Loucy (cell line): ENCODE results near the gene PTGES3L.
"Not testable (repeated sequence)": the region's sequence is repeated elsewhere in the genome, so short reads cannot be mapped to it uniquely, and the experiment has no call there.

ENCODE experiments used
- H2AFZ ChIP-seq: fragments of 200-600 bp; sonication (generic); 2 replicates; pipeline ENCODE4 v1.6.0; 2016; ENCODE audit warnings: antibody characterized with exemption, mild to moderate bottlenecking, low read length, moderate library complexity
- H3F3A ChIP-seq: fragments of 200-600 bp; 2 replicates; pipeline ENCODE4 v1.6.0; 2016; ENCODE audit warnings: antibody characterized with exemption, low read depth, mild to moderate bottlenecking
- H3K27me3 ChIP-seq: fragments of 200-600 bp; sonication (generic); 2 replicates; pipeline ENCODE4 v1.6.1; 2014; ENCODE audit warnings: low read length, mild to moderate bottlenecking; ENCODE audit not compliant: insufficient read depth, poor library complexity, severe bottlenecking
- H3K36me3 ChIP-seq: fragments of 200-600 bp; sonication (generic); 2 replicates; pipeline ENCODE4 v1.6.1; 2016; ENCODE audit warnings: low read length; ENCODE audit not compliant: insufficient read depth
- H3K4me1 ChIP-seq: fragments of 200-600 bp; sonication (generic); 2 replicates; pipeline ENCODE4 v1.5.1; 2014; ENCODE audit warnings: low read length, mild to moderate bottlenecking; ENCODE audit not compliant: insufficient read depth, poor library complexity, severe bottlenecking
- H3K4me2 ChIP-seq: fragments of 200-600 bp; sonication (generic); 2 replicates; pipeline ENCODE4 v1.6.0; 2014; ENCODE audit warnings: antibody characterized with exemption, low read length, low read depth, mild to moderate bottlenecking; ENCODE audit not compliant: poor library complexity, severe bottlenecking
- H3K4me3 ChIP-seq: fragments of 200-600 bp; sonication (generic); 2 replicates; pipeline ENCODE4 v1.5.1; 2014; ENCODE audit warnings: low read length, mild to moderate bottlenecking, mixed read lengths; ENCODE audit not compliant: poor library complexity, severe bottlenecking
- H3K79me2 ChIP-seq: fragments of 200-600 bp; sonication (generic); 2 replicates; pipeline ENCODE4 v1.6.1; 2014; ENCODE audit warnings: low read length; ENCODE audit not compliant: insufficient read depth
- H3K9ac ChIP-seq: fragments of 200-600 bp; sonication (generic); 2 replicates; pipeline ENCODE4 v1.6.0; 2014; ENCODE audit warnings: mild to moderate bottlenecking, low read depth, low read length, moderate library complexity; ENCODE audit not compliant: poor library complexity, severe bottlenecking
- H3K9me2 ChIP-seq: fragments of 200-600 bp; sonication (generic); replicated peaks from 2 replicates; pipeline ENCODE4 v1.6.1; 2016; ENCODE audit warnings: low read depth, low read length, mixed read lengths
- H3K9me3 ChIP-seq: fragments of 200-600 bp; sonication (generic); 2 replicates; pipeline ENCODE4 v1.6.1; 2014; ENCODE audit warnings: mild to moderate bottlenecking, antibody characterized with exemption, low read length, low read depth; ENCODE audit not compliant: insufficient read depth
- H4K20me1 ChIP-seq: fragments of 200-600 bp; sonication (generic); 2 replicates; pipeline ENCODE4 v1.6.0; 2014; ENCODE audit warnings: antibody characterized with exemption, low read length, mild to moderate bottlenecking; ENCODE audit not compliant: insufficient read depth, poor library complexity, severe bottlenecking
- CTCF ChIP-seq: fragments of 200-600 bp; sonication (generic); conservative IDR thresholded peaks from 2 replicates; pipeline ENCODE4 v1.5.1; 2014; ENCODE audit warnings: mild to moderate bottlenecking, antibody characterized with exemption, low read length
- EZH2phosphoT487 ChIP-seq: fragments of 200-600 bp; IDR thresholded peaks from 2 replicates; pipeline ENCODE4 v1.6.1; 2018; ENCODE audit warnings: antibody characterized with exemption, mild to moderate bottlenecking, moderate library complexity, borderline replicate concordance

PTGES3L gene

DNA sequence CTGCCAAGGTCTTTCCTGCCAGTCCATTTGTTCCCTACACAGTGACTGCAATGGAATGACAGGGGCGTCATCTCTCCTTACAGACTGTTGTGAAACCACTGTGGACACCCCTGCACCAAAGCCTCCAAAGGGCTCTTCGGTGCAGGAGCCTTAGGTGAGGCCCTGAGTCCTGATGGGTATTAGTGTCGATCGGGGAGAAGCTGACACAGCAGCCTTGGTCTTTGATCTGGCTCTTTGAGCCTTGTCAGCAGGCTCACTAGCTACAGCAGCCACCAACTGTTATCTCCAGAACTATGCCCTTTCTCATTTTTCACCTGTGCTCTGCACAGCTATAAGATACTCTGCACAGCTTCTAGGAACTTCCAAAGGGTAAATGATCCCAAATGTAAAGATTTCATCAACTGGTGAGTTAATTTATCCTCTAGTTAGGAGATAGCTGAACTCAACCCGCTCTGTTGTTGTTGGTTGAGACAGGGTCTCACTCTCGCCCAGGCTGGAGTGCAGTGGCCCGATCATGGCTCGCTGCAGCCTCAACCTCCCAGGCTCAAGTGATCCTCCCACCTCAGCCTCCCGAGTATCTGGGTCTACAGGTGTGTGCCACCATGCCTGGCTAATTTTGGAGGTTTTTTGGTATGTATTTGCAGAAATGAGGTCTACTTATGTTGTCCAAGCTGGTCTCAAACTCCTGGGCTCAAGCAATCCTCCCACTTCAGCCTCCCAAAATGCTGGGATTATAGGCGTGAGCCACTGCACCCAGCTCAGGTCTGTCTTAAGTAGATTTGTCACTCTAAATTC is 59.6 kb downstream of the PTGES3L start:
- Histone ChIP-seq H3K36me3 (no peaks in the 10 kb centered on the region), H3K4me3 (no peak overlapping the region), H3K9ac (no peak overlapping the region), H3F3A (no peaks in the 10 kb centered on the region), H2AFZ (peak overlapping the region; percentile 59; the same call in 1 of the 2 replicates), H3K4me2 (no peak overlapping the region), H3K4me1 (no peaks in the 10 kb centered on the region), H3K9me2 (no peaks in the 10 kb centered on the region), H3K27me3 (no peaks in the 10 kb centered on the region), H4K20me1 (no peaks in the 10 kb centered on the region), H3K79me2 (no peaks in the 10 kb centered on the region), H3K9me3 (no peaks in the 10 kb centered on the region)
- no peak for TF ChIP-seq CTCF
- TF ChIP-seq EZH2phosphoT487 = no peak

DNA sequence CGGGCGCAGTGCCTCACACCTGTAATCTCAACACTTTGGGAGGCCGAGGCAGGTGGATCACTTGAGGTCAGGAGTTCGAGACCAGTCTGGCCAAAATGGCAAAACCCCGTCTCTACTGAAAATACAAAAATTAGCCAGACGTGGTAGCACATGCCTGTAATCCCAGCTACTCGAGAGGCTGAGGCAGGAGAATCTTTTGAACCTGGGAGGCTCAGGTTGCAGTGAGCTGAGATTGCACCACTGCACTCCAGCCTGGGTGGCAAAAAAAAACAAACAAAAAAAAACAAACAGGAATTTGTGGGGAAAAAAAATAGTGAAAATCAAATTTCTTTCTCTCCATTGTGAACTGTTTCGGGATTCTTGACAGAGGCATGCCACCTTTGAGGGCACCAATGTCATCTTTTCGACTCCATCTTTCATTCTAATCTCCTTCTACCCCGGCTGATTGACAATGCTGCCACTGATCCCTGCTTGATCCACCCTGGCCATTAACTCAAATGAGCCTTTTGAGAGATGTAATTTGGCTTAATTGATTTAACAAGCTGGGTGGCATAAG is 60.3 kb downstream of the PTGES3L start:
- not testable (repeated sequence) for H3K4me1 ChIP-seq, H3K27me3 ChIP-seq, H3K9me2 ChIP-seq, H3K4me2 ChIP-seq, H3K9ac ChIP-seq, H3K36me3 ChIP-seq, H3K4me3 ChIP-seq, H4K20me1 ChIP-seq, H2AFZ ChIP-seq, H3F3A ChIP-seq, H3K79me2 ChIP-seq, H3K9me3 ChIP-seq

DNA sequence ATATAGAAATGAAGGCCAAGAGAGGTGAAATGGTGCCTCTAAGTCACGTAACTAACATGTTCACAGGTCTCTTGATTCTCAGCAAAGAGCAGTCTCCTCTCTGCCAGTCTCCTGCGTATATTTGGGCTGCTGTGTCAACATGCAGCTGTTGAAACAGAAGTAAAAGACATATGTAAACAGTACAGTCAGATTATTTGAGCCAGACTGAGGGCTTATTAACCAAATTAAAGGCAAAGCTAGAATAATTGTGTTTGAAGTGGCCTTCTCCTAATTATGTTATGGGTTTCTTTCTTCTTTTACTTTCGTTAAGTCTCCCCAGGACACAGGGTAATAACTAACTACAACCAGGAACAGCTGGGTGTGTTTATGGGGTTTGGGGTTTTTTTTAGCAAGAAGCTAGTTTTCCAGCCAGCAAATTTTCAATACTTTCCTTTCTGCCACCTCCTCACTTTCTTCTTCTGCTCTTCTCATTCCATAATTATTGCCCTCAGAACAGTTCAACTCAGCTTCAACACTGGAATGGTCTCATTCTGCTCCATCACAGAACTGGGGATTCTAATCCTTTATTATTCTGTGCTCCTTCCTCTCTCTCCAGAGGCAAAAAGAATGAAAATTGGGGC is 60.9 kb downstream of the PTGES3L start:
- no peaks in the 10 kb centered on the region for H3K27me3 ChIP-seq
- no peak overlapping the region for H3K4me2 ChIP-seq
- no peaks in the 10 kb centered on the region for H3K4me1 ChIP-seq
- no peaks in the 10 kb centered on the region for H3F3A ChIP-seq
- H3K9me3 ChIP-seq = no peaks in the 10 kb centered on the region
- H3K4me3 ChIP-seq = no peak overlapping the region
- H2AFZ ChIP-seq = 0 out of 2 replicates have a peak overlapping the region, but pooled peaks have one; percentile 37
- TF ChIP-seq EZH2phosphoT487 (no peak), CTCF (no peak)
- H4K20me1 ChIP-seq = no peaks in the 10 kb centered on the region
- H3K36me3 ChIP-seq = no peaks in the 10 kb centered on the region
- H3K79me2 ChIP-seq = no peaks in the 10 kb centered on the region
- H3K9me2 ChIP-seq = no peaks in the 10 kb centered on the region
- H3K9ac ChIP-seq = no peak overlapping the region
